AG08396 (cell line): Measurements from ENCODE around the gene GNG8.

Experiments used
- DNase-seq: peaks from one replicate; pipeline ENCODE4 v3.0.0; 2012; ENCODE audit warnings: low spot score, mixed read lengths

The GNG8 gene

DNA sequence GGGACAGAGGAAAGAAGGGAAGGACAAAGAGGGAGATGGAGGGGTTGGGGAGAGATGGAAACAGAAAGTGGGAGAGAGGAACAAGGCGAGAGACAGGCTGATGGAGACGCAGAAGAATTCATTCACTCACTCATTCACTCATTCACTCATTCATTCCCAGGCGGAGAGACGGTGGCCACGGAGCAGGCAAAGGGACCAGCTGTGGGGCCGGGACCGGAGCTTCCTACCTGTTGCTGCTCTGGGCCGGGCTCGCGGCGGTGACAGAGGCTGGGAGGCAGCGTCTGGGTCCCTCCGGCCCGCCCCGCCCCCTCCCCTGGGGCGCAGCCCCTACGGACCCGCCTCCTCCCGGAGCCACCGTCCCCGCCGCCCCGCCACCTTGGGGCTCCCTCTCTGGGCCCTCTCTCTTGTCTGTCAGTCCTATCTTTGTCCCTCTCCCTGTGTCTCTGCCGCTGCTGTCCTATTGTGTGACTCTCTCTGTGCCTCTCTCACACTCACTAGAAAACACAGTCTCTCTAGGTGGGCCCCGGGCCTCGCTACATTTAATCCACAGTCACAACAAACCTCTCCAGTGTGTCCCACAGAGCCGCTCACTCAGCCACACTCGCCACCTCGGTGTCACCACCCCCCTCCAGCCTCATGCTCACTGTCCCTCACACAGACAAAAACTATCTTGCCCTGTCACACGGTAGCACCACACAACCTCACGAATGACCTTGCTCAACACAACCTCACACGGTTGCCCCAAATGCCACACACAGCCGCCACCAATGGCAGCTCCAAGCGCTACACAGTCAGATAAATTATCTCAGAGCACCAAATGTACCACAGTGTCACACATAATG is at the start of gene GNG8:
GNG8 (minus strand) TSS at position 283 of the 842 bp plus-strand sequence. CDS start 1,520 bp downstream, outside the sequence.
- no peak for DNase-seq

DNA sequence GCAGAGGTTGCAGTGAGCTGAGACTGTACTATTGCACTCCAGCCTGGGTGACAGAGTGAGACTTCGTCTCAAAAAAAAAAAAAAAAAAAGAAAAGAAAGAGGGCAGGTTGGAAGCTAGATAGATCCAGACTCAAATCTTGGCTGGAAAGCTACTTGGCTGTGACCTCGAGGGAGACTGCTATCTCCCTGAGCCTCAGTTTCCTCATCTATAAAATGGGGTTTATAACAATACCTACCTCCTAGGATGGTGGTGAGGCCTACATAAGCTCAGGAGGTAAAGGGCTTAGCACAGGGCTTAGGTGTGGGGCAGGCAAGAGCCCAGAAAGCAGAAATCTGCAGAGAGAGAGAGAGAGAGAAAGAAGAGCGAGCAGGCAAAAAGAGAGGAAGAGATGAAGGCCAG is 49.2 kb upstream of the GNG8 start:
- DNase-seq = no peak

DNA sequence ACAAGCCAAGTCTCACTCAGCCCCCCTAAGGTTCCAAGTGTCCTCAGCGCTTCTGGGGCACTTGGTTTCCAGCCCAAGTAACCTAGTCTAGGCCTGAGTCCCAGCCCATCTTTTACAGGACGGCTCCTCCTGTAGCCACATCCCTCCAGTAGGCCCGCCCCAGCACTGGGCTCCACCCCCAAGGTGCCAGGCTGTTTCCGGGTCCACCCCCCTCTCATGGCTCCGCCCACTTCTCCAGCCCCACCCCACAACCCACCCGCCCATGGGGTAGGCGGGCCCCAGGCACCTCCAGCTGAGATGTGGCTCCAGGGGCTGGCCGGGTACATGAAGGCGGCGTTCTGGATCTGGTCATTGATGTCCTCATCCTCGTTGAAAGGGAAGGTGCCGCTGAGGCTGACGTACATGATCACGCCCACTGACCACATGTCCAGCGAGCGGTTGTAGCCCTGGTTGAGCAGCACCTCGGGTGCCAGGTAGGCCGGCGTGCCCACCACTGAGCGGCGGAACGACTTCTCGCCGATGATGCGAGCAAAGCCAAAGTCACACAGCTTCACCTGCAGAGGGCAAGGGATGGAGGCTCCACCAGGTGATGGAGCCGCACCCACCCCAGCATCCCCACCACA is 42.2 kb upstream of the GNG8 start:
- DNase-seq = no peak

DNA sequence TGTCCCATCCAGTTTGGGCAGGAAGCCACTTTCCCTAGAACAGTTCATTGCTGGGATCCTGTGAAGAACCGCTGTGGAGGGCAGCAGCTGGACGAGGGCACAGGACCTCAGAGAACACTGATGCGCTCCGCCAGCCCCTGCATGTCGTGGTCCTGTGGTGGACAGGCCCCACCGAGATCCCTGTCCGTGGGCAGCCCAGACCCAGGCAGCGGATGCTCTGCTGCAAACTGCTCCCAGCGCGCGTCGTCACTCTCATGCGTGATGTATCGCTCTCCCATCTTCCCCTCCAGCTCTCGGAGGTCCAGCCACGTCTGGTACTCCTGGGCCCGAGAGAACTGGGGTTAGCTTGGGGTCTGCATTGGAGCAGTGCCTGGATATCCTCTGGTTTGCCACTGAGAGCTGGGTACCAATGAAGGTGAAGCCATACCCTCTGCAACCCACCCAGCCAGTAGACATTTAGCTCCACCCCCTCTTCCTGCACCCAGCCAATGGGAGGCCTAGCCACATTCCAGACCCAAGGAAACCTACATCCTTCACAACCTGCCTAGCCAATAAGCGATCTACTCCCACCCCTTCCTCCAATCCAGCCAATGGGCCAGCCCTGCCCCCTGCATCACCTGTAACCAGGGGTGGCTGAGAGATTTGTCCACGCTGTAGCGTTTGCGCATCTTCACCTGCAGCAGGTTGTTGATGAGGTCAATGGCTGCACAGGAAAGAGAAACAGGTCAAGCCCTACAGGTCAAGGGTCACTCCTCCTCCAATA is 38.6 kb upstream of the GNG8 start:
- DNase-seq = peak; percentile 38

DNA sequence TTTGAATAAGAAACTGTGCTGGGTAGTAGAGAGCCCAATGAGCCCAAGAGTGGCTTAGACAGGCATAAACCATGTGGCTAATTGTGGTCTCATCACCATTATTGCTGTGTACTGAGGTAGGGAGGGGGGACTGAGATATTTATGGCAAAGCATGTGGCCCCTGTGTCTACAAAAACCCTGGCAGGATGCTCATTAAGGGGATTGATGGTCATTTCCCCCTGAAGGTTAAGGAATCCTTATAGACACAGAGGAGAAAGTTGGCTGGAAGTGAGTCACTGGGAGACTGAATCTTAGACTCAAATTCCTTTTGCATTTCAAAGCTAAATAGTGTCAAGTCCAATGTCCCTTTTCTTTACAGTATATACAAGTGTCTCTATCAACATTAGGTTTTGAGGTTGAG is 34.8 kb upstream of the GNG8 start:
- DNase-seq = peak; percentile 42

DNA sequence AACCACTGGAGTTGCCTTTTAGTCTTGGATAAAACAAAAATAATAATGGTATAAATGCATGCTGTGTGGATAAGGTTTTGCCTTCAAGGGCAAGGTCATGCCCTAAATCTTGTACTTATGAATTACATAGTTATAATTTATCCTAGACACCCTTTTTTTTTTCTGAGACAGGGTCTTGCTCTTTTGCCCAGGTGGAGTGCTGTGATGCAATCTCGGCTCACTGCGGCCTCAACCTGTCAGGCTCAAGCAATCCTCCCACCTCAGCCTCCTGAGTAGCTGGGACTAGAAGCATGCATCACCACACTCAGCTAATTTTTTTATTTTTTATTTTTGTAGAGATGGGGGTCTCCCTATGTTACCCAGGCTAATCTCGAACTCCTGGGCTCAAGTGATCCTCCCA is 32.7 kb upstream of the GNG8 start:
- no peak for DNase-seq

DNA sequence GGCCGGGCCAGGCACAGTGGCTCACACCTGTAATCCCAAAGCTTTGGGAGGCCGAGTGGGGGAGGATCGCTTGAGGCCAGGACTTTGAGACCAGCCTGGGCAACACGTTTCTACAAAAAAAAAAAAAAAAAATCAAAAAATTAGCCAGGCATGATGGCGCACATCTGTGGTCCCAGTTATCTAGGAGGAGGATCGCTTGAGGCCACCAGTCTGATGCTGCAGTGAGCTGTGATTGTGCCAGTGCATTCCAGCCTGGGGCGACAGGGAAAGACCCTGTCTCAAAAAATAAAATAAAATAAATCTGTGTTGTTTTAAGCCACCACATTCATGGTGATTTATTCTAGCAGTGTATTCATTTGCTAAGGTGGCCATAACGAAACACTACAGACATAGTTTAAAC is 29.1 kb upstream of the GNG8 start:
- DNase-seq = no peak

DNA sequence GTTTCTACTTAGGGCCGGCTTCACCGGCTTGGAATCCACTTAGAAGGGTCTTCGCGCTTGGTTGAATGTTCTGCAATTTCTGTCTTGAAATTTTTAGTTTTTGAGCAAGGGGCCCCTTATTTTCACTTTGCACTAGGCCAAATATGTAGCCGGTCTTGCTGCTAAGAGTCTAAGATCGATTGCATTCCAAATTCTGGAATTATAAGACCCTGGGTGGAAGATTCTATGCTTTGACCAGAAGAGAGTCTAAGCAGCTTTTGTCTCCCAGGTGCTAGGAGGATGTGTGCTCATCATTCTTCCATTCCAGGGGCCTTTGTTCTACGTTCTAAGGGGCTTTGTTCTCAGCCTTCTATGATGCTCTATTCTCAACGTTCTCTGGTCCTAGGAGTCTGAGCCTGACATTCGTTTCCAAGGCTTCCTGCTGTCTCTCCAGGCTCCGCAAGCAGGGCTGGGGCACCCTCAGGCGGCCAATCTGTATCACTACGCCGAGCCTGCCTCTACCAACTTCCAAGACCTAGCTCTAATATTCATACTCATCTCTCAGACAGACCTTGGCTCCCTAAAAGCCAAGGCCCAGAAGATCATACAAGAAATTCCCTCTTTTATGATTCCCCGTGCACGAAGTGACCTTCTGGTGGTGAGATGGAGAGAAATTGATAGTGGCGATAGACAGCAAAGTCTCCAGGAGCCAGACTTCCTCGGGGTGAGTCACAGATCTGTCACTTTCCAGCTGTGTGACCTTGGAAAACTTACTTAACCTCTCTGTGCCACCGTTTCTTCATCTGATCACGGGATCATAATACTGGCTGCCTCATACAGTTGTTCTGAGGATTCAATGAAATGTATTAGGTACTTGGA is 26.0 kb upstream of the GNG8 start:
- peak; percentile 88 for DNase-seq

DNA sequence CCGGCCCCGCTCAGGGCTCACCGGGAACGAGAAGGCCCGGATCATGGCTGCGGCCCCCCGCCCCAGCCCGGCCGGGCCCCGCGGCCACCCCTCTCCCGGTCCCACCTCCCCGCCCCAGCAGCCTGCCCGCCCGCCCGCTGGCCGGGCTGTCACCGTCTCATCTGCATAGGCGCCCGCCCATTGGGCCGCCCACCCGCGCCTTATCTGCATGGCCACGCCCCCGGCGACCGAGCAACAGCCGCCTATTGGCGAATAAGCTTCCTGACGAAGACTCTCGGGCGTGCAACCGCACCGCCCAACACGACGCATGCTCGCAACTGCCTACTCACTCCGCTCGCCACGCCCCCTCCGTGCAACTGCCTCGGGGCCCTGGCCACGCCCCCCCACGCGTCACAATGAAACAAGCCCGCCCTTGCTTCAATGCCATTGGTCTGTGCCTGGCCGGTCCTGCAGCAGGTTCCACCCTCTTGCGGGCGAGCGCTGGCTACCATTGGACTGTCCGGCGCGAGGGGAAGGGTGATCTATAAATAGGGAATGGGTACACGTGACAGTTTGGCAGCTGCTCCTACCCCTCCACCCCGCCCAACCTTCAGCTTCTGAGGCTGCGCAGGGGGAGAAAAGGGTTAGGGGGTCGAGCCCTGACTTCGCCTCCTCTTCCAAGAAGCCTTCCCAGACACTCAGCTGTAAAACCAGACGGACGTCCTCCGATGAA is 25.2 kb upstream of the GNG8 start, which contains the start of gene DACT3:
DACT3 (minus strand) TSS at position 163 of the 712 bp plus-strand sequence; CDS start at position 45, 118 bp downstream.
- peak; percentile 100 for DNase-seq

DNA sequence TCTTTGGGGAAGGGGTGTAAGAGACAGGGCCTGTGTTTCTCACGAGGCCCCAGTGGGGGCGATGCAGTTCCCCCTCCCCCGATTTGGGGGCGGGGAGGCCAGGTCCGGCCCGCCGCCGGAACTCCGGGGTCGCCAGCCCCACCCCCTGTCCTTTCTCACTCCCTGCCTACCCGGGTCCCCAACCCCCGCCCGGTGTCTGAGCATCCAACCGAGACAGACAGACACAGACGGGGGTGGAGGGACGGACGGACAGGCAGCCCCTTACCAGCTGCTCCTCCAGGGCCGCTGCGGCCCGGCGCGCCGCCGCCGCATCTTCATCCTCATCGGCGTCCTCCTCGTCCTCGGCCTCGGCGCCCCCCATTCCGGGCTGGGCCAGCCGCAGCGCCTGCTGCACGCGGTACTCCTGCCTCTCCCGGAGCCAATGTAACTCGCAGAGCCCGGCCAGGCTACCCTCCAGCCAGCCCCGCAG is 24.6 kb upstream of the GNG8 start:
- no peak for DNase-seq

DNA sequence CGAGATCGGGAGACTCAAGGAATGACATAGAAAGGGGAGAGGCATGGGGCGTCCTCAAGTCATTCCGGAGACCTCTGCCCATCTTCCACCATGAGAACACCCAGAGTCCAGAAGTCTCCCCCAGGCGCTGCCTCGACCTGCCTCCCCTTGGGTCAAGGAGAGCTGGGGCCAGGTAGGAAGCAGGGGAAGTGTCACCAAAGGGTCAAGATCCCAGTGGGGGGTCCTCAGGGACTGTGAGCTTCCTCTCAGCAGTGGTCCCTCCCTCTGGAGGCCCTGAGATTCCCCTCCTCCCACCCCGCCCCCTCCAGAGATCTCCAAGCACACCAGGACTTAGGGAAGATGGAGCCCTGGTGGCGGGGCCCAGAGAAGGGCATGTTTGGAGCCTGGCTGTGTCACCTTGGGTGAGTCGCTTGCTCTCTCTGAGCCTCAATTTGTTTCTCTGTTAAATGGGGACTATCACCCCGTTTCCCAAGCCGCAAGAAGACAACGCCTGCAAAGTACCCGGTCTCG is 24.1 kb upstream of the GNG8 start:
- peak; percentile 53 for DNase-seq

DNA sequence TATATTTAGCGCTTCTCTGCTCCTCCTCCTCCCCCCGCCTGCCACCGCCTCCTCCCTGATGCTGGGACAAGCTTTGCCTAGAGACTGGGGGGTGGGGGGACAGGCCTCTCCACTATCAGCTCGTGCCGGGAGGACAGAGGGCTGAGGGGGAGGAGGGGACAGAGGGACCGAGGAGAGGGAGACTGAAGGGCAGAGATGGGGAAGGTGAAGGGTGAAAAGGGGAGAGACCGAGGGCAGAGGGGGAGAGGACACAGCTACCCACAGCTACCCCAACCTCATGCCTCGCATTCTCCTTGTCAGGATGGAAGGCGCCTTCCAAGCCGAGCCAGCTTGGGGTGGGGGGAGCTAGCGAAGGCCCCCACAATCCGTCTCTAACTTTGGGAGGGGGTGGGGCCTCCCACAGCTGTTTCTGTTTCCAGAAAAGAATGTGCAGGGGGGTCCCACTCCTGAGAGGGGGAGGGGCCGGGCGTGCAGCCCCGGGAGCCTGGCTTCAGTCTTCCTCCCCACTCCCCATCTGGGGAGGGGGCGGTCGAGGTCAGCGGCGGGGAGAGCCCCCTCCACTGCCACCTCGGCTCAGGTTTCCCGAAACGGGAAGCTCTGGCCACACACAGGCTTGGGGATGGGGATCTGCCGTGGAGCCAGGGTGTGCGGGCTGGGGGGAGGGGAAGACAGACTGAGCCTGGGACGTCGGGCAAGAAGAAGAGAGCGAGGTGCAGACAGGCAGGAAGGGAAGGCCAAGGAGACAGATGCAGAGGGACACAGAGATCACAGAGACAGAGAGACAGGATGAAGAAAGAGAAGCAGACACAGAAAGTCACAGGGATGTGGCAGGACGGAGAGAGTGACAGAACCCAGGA is 23.4 kb upstream of the GNG8 start:
- peak; percentile 64 for DNase-seq

DNA sequence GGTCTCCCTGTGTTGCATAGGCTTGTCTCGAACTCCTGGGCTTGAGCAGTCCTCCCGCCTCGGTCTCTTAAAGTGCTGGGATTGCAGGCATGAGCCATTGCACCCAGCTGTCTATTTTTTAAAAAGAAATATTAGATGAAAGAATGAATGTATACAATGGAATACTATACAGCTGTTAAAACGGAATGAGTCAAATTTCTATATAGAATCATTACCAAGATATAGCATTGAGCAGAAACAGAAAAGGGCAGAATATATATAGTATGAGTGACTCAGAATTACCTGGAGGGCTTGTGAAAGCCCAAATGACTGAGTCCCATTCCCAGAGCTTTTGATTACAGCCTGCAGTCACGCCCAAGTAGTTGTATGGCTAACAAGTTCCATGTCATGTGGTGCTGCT is 20.5 kb upstream of the GNG8 start:
- no peak for DNase-seq

DNA sequence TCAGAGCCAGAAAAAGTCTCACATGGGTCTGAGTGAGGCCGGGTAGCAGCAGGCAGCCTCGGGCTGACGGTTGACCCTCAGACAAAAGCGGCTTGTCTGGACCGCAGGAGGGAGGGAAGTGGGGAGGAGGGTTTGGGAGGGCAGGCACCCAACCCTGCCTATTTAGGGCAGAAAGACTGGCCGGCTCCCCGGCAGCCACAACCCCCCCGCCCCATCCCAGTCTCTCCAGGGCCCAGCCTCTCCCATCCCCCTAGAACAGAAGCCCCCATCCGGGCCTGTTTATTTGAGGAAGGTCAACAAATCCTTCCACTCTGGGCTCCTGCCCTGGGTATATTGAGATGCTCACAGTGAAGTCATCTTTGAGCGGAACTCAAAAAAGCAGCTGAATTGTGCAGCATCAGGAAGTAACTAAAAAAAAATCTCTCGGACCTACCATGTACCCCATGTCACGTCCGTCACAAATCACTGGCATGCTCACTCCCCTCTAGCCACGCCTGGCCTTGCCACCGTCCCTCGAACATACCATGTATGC is 18.7 kb upstream of the GNG8 start:
- DNase-seq = no peak

DNA sequence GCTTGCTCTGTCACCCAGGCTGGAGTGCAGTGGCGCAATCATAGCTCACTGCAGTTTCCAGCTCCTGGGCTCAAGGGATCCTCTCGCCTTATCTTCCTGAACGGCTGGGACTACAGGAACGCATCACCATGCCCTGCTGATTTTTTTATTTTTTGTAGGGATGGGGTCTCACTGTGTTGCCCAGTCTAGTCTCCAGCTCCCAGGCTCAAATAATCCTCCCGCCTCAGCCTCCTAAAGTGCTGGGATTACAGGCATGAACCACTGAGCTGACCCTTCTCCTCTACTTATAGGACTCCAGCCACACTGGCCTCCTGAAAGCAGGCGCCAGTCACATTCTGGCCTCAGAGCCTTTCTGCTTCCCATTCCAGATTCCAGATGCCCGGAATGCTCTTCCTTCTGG is 14.4 kb upstream of the GNG8 start:
- no peak for DNase-seq

DNA sequence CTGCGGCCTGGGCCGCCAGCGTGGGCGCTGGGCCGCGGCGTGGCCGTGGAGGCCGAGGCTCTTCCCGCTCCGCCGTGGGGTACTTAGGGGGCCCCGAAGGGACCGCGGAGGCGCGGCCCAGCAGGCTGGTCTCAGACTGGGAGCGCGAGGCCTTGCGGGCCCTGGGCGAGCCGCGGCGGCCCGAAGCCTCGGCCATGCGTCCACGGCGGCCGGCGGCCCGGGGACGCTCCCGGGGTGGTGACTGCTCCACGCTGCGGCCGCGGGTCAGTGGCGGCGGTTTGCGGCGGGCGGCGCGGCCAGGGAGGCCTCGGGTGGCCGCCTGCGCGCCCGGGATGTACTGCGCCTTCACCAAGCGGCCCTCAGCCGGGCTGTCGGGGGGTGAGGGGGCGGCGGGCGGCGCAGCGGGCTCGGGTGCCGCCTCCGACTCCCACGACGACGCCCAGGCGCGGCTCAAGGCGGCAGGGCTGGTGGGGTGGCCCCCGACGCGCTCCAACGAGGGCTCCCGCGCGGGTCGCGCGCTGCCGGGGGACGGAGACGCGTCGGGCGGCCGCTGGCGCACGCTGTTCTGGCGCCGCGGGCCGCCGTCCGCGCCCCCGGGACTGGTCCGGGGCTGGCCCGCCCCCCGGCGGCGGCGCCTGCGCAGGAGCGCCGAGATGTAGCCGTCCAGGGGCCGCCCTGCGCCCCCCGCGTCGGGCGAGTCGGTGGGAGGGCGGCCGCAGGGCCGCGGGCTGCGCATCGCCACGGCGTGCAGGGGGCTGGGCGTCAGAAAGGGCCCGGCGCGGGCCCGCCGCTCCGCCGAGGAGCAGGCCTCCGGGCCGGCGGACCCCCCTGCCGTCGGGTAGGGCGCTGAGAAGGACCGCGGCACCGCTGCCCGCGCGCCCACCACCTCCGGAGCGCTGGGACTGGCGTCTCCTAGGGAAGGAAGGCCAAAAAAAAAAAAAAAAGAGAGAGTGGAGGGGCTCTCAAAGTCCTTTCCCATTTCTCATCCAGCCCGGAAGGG is 13.3 kb upstream of the GNG8 start:
- peak; percentile 2 for DNase-seq

DNA sequence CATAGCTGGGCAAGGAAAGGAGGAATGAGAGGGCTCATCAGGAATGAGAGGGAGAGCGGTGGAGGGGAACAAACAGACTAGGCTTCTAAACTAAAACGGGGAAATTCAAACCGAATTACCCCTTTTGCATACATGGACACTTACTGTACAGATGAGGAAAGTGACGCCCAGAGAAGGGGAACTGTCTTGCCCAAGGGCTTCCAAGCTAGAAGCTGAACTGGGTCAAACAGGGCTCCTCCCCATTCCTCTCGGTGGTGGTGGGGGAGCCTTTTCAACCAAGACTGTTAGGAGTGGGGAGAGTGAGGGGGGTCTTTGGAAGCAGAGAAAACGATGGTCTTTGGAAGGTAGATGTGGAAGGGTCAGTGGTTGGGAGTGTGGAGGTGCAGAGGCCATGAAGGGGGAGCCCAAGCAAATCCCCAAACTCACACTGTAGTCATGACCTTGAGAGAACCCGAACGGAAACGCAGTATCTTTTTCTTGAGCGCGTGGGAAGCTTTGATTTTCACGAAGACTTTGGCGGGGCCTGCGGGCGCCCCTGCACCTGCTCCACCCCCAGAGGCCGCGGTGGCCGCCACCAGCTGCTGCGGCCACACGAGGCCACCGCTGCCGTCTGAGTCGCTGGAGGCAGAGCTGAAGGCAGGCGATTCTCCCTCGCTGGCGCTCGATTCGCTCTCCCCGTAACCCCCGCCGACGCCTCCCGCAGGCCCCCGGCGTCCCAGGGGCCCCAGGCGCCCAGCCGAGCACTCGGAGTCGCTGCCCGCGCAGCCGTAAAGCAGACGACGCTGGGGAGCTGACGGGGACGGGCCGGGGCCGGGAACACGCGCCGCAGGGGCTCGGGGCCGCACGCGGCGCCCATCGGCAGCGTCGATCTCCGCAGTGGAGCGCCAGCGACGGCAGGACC is 12.3 kb upstream of the GNG8 start:
- DNase-seq = peak; percentile 4
